WTC11 (cell line): ENCODE data around the gene RFC4.

ENCODE experiments used
- JUN ChIP-seq: sonication (generic); formaldehyde crosslinking; IDR thresholded peaks from 2 replicates; pipeline ENCODE4 v1.8.0; 2023; ENCODE audit warnings: mild to moderate bottlenecking, missing genetic modification reagents
- TEAD4 ChIP-seq: sonication (generic); formaldehyde crosslinking; IDR thresholded peaks from 2 replicates; pipeline ENCODE4 v1.8.0; 2022; ENCODE audit warnings: mild to moderate bottlenecking, missing genetic modification reagents
- ZNF121 ChIP-seq: sonication (generic); formaldehyde crosslinking; IDR thresholded peaks from 2 replicates; pipeline ENCODE4 v1.8.0; 2023; ENCODE audit warnings: missing genetic modification reagents
- TF ChIP-seq, protein P1 (sequence below): fragments of 200-600 bp; IDR thresholded peaks from 2 replicates; pipeline ENCODE4 v1.8.0; 2022; ENCODE audit warnings: antibody characterized with exemption
- TF ChIP-seq, protein P2 (sequence below): sonication (generic); formaldehyde crosslinking; IDR thresholded peaks from 2 replicates; pipeline ENCODE4 v1.8.1; 2022; ENCODE audit warnings: low read depth, mild to moderate bottlenecking, moderate library complexity, missing genetic modification reagents, borderline replicate concordance
- TF ChIP-seq, protein P3 (sequence below): sonication (generic); formaldehyde crosslinking; IDR thresholded peaks from 2 replicates; pipeline ENCODE4 v1.8.1; 2023; ENCODE audit warnings: mild to moderate bottlenecking, moderate library complexity, missing genetic modification reagents
- TF ChIP-seq, protein P4 (sequence below): sonication (generic); formaldehyde crosslinking; IDR thresholded peaks from 2 replicates; pipeline ENCODE4 v1.8.0; 2022; ENCODE audit warnings: mild to moderate bottlenecking, missing genetic modification reagents
- TF ChIP-seq, protein P5 (sequence below): sonication (generic); formaldehyde crosslinking; IDR thresholded peaks from 2 replicates; pipeline ENCODE4 v1.8.0; 2023; ENCODE audit warnings: mild to moderate bottlenecking, missing genetic modification reagents

DNA sequence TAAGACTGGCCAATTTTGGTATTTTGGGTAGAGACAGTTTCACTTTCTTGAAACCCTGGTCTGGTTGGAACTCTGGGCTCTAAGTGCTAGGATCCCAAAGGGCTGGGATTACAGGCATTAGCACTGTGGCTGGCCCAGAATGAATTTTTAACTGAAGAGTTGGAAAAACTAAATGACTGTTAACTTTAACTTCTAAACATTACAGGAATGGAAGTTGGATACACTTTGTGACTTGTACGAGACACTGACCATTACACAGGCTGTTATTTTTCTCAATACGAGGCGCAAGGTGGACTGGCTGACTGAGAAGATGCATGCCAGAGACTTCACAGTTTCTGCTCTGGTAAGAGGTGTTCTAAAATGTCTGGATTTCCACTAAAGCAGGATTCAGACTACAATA lies 19.4 kb downstream of the RFC4 start:
- TF ChIP-seq TEAD4 (CRISPR knock-in tag), result no peak
- TF ChIP-seq, protein P1, sequence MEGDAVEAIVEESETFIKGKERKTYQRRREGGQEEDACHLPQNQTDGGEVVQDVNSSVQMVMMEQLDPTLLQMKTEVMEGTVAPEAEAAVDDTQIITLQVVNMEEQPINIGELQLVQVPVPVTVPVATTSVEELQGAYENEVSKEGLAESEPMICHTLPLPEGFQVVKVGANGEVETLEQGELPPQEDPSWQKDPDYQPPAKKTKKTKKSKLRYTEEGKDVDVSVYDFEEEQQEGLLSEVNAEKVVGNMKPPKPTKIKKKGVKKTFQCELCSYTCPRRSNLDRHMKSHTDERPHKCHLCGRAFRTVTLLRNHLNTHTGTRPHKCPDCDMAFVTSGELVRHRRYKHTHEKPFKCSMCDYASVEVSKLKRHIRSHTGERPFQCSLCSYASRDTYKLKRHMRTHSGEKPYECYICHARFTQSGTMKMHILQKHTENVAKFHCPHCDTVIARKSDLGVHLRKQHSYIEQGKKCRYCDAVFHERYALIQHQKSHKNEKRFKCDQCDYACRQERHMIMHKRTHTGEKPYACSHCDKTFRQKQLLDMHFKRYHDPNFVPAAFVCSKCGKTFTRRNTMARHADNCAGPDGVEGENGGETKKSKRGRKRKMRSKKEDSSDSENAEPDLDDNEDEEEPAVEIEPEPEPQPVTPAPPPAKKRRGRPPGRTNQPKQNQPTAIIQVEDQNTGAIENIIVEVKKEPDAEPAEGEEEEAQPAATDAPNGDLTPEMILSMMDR, result no peak
- TF ChIP-seq, protein P2, sequence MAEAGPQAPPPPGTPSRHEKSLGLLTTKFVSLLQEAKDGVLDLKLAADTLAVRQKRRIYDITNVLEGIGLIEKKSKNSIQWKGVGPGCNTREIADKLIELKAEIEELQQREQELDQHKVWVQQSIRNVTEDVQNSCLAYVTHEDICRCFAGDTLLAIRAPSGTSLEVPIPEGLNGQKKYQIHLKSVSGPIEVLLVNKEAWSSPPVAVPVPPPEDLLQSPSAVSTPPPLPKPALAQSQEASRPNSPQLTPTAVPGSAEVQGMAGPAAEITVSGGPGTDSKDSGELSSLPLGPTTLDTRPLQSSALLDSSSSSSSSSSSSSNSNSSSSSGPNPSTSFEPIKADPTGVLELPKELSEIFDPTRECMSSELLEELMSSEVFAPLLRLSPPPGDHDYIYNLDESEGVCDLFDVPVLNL, result no peak
- TF ChIP-seq, protein P3, sequence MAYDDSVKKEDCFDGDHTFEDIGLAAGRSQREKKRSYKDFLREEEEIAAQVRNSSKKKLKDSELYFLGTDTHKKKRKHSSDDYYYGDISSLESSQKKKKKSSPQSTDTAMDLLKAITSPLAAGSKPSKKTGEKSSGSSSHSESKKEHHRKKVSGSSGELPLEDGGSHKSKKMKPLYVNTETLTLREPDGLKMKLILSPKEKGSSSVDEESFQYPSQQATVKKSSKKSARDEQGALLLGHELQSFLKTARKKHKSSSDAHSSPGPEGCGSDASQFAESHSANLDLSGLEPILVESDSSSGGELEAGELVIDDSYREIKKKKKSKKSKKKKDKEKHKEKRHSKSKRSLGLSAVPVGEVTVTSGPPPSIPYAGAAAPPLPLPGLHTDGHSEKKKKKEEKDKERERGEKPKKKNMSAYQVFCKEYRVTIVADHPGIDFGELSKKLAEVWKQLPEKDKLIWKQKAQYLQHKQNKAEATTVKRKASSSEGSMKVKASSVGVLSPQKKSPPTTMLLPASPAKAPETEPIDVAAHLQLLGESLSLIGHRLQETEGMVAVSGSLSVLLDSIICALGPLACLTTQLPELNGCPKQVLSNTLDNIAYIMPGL (CRISPR knock-in tag), result no peak
- TF ChIP-seq ZNF121 (CRISPR knock-in tag), result no peak
- TF ChIP-seq, protein P4, sequence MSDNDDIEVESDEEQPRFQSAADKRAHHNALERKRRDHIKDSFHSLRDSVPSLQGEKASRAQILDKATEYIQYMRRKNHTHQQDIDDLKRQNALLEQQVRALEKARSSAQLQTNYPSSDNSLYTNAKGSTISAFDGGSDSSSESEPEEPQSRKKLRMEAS, result no peak
- no peak for TF ChIP-seq JUN (CRISPR knock-in tag)
- TF ChIP-seq, protein P5, sequence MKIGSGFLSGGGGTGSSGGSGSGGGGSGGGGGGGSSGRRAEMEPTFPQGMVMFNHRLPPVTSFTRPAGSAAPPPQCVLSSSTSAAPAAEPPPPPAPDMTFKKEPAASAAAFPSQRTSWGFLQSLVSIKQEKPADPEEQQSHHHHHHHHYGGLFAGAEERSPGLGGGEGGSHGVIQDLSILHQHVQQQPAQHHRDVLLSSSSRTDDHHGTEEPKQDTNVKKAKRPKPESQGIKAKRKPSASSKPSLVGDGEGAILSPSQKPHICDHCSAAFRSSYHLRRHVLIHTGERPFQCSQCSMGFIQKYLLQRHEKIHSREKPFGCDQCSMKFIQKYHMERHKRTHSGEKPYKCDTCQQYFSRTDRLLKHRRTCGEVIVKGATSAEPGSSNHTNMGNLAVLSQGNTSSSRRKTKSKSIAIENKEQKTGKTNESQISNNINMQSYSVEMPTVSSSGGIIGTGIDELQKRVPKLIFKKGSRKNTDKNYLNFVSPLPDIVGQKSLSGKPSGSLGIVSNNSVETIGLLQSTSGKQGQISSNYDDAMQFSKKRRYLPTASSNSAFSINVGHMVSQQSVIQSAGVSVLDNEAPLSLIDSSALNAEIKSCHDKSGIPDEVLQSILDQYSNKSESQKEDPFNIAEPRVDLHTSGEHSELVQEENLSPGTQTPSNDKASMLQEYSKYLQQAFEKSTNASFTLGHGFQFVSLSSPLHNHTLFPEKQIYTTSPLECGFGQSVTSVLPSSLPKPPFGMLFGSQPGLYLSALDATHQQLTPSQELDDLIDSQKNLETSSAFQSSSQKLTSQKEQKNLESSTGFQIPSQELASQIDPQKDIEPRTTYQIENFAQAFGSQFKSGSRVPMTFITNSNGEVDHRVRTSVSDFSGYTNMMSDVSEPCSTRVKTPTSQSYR (CRISPR knock-in tag), result no peak
